ENCODE results near the gene GH2.

Gene GH2

DNA sequence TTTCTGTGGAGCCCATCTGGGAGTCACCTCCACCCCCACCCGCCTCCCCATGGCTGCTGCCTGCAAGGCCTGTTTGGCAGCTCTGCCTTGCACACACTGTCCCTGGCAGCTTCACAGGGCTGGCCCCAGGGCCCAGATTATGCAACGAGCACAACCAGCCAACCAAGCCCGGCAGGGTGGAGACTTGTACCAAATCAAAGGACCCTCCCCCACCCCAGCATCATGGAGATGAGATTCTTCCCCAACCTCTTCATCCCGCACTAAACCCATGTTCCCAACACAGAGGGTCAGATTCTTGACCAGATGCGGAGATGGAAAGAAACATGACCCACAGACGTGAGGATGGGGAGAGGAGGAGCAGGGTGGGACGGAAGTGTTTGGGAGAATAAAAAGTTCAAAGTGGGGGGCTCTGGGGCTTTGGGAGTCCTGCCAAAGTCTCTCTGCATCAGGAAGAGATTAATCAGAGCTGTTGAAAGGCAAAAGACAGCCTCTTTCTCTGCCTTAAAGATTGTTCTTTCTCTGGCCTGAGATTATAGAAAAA lies 43.0 kb downstream of the GH2 start:
- DNase-seq, result no peak

DNA sequence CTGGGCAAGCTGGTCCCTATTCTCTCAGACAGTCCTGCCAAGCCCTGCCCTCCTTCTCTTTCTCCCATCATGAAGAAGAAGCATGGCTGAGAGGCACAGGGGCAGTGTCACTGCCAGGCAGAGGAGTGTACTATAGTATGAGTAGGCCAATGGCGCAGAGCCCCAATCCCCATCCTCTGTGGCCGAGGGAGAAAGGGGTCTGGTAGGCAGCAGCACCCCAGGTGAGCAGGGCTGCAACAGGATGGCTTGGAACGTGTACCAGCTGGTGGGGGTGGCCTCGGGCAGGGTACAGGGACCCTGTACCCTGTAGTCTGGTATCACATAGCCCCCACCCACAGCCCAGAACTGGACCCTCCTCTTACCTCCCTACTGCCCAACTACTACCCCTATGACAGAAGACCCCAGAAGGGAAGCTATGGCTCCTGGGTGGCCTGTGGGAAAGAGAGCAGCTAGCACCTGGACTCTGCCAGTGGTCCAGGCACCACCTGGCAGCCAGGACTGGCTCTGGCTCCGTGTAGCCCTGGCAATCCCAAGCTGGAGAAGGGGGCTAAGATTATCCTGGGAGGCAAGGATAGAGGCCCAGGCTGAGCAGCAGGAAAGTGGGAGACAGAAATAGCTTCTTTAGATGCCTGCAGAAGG lies 43.7 kb downstream of the GH2 start:
- no peak for DNase-seq

DNA sequence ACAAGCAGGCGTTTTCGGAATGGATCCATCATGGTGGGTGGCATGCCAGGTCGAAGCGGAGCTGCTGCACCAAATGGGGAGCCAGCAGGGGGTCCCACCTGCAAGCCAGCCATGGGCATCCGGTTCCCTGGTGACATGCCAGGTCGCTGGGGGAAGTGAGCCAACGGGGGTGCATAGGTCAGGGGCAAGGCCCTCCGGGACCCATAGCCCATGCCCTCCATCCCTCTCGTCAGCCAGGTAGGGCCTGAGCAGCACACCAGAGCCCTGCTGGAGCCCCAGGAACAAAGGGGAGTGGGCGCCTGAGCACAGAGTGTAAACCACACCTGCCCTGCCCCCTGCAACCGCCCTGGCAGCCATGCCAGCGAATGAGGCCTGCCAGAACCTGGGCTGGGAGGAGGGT lies 44.3 kb downstream of the GH2 start:
- DNase-seq, result no peak

DNA sequence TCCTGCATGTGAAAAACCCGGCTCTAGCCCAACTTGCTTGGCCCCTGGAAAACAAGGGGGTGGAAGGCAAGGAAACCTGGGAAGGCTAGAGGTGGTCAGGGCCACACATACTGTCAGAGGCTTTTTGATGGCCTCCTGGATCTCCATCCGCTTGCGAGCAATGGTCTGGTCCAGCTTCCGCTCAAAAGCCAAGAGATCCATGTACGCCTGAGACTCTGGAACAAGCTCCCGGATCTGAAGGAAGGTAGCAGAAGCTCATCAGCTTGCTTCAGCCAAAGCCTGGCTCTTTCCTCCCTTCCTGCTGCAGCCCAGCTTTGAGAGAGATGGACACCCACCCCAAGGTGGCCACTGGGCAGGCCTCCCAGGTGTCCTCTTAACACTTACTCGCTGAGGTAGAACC lies 44.9 kb downstream of the GH2 start:
- DNase-seq, result no peak

DNA sequence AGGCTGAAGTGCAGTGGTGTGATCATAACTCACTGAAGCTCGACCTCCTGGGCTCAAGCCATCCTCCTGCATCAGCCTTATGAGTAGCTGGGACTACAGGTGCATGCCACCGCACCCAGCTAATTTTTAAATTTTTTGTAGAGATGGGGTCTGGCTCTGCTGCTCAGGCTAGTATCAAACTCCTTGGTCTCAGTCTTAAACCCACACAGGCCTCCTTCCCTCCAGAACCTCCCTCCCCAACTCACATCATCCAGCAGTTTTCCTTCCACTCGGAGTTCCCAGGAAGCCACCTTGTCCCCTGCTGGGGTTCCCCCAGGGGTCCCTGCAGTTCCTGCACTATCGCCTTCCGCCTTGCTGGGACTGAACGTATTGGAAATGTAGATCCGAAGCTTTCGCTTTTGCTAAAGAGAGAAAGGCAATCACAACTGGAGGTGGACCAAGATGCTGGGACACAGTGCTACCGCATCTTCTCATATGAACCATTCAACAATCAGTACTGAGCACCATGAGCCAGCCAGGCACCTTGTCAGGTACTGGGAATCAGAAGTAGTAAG lies 46.5 kb downstream of the GH2 start:
- DNase-seq, result no peak

DNA sequence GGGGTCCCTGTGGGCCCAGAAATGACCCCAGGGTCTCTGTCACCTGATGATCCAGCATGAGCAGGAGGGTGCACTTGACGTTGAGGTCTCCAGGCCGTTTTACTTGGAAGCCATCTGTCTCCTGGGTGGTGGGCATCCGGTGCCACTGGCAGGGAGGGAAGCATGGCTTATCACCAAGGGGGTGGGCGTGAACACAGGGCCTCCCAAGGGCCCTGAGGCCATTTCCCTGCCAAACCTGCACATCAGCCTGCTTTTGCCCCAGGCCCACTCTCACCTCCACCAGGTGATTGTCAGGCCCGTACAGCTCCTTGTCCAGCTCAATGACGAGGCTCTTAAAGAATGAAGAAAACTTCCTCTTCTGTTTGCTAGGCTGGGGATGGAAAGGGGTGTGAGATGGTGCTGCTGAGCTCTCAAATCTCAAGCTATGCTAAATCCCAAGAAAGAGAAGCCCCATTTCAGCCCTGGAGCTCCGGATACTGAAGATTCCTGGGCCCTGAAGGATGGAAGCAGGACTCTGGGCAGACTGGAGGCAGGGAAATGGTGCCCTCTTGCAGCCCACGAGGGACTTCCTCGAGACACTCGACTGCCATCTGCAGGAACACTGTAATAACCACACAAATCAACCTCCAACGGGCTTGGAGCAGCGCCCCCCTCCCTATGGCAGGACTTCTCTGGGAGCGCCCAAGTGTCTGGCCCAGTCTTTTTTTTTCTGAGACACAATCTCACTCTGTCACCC lies 47.1 kb downstream of the GH2 start:
- DNase-seq, result peak; percentile 78

DNA sequence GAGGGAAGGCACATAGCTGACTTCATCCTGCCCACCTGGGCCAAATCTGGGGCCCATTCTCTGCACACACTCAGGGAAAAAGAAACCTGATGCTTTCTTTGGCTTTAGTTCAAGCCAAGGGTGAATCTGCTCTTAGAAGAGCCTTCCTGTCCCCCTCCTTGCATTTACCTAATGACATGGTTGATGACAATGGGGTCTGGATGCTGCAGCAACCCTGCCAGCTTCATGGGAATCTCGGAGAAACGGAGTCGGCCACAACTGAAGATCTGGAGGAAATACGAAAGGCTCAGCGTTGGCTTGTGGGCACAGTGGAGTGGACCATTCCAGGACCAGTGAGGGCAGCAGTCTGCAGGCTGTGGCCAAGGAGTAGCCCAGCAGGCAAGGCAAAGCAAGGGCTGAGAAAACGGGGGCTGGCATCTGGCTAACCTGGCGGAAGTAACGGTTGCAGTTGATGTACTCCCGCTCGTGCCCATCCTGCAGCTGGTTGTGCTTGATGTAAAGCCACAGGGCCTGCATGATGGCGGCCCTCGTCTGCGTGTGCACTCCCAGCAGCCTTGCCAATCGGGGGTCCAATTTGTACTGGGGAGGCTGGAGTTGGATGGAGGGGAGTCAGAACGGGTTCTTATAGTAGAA lies 47.9 kb downstream of the GH2 start:
- DNase-seq, result no peak

DNA sequence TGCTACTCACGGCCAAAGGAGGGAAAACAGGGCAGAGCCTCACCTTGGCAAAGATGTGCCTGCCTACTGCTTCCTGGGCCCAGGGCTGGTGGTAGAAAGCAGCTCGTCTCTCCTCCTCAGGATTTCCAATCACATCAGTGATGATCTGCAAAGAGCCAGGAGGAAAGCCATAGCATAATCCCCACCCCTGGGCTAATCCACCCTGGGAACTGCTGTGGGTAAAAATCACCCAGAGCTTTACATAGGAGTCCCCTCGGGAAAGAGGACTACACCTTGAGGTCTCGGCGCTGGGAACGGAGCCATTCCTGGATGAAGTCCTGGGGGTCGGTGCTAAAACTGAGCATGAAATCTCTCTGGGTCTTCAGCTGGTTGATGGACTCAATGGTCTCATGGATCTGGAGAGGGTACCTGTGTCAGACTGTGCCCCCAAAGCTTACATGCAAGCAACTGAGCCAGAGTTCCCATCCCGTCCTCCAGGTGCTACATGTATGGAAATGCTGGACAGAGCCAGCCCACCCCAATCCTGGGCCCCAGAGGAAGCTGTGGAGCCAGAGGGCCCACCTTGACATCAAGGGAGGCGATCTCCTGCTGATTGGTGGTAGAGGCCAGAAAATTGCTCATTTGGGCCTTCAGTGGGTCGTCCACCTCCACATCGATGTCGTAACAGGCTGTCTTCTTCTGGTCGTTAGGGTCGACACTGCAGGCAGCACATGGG lies 48.6 kb downstream of the GH2 start:
- no peak for DNase-seq

DNA sequence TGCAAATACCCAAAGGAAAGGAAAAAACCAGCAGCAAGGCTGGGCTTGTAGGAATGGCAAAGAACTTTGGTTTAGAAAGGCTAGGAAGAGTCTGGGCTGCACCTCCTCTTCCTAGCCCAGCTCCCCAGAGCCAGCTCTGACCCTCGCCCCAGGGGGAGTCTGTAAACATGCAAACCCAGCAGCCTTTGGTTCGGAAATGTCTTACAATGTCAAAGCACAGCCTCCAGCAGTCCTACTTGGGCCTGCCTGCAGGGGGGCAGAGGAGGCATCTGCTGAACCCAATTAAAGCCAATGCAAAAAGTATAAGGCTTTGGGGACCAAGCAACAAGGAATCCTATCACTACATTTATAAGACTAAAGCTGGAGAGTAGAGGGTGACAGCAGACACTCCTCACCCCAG lies 49.3 kb downstream of the GH2 start:
- no peak for DNase-seq

DNA sequence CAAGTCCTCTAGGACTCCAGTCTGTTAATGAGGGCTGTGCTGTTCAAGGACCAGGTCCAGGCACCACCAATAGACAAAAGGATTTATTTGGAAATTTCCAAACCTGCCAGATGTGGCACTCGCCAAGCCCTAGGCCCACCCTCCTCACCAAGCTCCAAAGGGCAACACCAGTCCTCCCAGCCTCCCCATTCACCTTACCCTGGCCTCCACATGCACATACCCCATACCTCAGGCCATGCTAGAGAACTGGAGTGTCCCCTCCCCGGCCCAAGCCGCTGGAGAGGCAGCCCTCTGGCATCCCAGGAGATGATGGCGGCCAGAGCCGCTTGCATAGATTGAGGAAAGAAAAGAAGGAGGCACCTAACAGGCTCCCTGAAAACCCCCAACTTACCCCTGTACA lies 49.7 kb downstream of the GH2 start:
- no peak for DNase-seq

DNA sequence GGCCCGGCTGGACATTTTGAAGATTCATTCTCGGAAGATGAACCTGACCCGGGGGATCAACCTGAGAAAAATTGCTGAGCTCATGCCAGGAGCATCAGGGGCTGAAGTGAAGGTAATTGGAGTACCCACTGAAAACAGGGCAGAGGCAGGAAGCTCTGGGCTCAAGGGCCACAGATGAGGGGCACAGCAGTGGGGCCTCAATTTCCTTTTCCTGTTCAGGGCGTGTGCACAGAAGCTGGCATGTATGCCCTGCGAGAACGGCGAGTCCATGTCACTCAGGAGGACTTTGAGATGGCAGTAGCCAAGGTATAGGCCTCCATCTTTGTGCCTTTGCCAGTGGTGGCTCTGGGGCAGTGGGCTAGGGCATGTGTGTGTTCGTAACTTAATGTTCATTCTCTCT lies 50.2 kb downstream of the GH2 start:
- no peak for DNase-seq

DNA sequence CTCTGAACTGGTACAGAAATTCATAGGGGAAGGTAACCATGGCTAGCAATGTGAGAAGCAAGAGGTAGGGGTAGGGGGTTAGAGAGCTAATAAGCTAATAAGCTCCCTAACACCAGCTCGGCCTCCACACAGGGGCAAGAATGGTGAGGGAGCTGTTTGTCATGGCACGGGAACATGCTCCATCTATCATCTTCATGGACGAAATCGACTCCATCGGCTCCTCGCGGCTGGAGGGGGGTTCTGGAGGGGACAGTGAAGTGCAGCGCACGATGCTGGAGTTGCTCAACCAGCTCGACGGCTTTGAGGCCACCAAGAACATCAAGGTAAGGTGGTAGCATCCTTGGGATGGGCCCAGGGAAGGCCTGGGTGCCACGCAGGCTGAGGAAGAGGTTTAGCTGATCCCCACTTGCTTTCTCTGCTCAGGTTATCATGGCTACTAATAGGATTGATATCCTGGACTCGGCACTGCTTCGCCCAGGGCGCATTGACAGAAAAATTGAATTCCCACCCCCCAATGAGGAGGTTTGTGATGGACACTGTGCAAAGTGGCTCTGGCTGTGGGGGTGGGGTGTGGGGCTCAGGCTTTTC lies 50.7 kb downstream of the GH2 start:
- DNase-seq, result no peak

DNA sequence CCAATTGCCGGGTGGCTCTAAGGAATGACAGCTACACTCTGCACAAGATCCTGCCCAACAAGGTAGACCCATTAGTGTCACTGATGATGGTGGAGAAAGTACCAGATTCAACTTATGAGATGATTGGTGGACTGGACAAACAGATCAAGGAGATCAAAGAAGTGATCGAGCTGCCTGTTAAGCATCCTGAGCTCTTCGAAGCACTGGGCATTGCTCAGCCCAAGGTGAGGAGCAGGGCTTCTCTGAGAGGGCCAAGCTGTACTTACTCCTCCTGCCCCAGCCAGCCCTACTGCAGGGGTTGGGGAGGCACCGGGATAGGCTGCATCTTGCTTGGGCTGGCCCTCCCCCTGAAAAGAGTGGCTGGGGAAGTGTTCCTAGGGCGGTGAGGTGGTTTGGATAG lies 51.5 kb downstream of the GH2 start:
- no peak for DNase-seq
